Neural crest cell (in vitro differentiated cells): ENCODE data around the gene FBXO11. TPM values are rescaled to one million over a fixed set of nuclear protein-coding genes. Genes with fewer than 3 reads are reported as not detected.

Source experiments
- DNase-seq: peaks from one replicate; pipeline ENCODE4 v3.0.0; 2021; ENCODE audit warnings: low read depth, mixed read lengths, low spot score
- H3K27ac Mint-ChIP-seq: one replicate; pipeline ENCODE4 v1.8.0; 2021; ENCODE audit warnings: mild to moderate bottlenecking, mixed read lengths; ENCODE audit not compliant: unreplicated experiment
- H3K27me3 Mint-ChIP-seq: 2 replicates; pipeline ENCODE4 v1.8.0; 2021; ENCODE audit warnings: low read depth, mild to moderate bottlenecking, mixed read lengths
- H3K36me3 Mint-ChIP-seq: 2 replicates; pipeline ENCODE4 v1.8.0; 2021; ENCODE audit warnings: low read depth, mild to moderate bottlenecking, mixed read lengths
- H3K4me1 Mint-ChIP-seq: 2 replicates; pipeline ENCODE4 v1.8.0; 2021; ENCODE audit warnings: mixed read lengths
- H3K4me3 Mint-ChIP-seq: one replicate; pipeline ENCODE4 v1.8.0; 2021; ENCODE audit warnings: mild to moderate bottlenecking, mixed read lengths
- H3K9me3 Mint-ChIP-seq: 2 replicates; pipeline ENCODE4 v1.8.0; 2021; ENCODE audit warnings: mixed read lengths
- total RNA-seq: library from RNA; stranded (reverse); gene quantifications from 2 replicates; pipeline ENCODE4 v1.2.1, GENCODE V29; 2021
- TF ChIP-seq, protein P1 (sequence below): fragments of 200-600 bp; sonication (generic); conservative IDR thresholded peaks from 2 replicates; pipeline ENCODE4 v1.5.0; 2021; ENCODE audit warnings: antibody characterized with exemption, mild to moderate bottlenecking

FBXO11 gene
- total RNA-seq, 1 donor from 2014 or later = 86.3 TPM

DNA sequence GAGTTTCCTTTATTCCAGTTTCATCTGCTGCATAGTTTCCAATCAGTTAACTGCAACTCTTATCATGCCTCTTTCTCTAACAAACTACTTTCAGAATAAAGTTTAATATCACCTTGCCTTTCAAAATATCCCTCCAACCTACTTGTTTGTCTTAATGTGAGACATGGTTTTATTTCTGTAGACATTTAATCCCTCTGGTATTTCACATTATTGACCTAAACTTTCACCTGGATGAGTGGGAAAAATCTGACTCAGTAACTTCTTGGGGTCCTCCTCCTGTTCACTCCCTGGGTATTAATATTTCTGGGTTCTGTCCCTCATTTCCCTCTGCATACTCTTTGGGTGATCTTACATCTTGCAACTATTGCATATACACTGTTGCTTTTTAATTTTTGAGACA lies 95.4 kb downstream of the FBXO11 start:
- Mint-ChIP-seq H3K36me3 (peaks cover 41% of the 10 kb centered on the region), H3K9me3 (peaks cover 2% of the 10 kb centered on the region), H3K4me1 (no peaks in the 10 kb centered on the region), H3K27ac (no peak overlapping the region), H3K4me3 (no peak overlapping the region), H3K27me3 (peaks cover 5% of the 10 kb centered on the region)
- TF ChIP-seq, protein P1, sequence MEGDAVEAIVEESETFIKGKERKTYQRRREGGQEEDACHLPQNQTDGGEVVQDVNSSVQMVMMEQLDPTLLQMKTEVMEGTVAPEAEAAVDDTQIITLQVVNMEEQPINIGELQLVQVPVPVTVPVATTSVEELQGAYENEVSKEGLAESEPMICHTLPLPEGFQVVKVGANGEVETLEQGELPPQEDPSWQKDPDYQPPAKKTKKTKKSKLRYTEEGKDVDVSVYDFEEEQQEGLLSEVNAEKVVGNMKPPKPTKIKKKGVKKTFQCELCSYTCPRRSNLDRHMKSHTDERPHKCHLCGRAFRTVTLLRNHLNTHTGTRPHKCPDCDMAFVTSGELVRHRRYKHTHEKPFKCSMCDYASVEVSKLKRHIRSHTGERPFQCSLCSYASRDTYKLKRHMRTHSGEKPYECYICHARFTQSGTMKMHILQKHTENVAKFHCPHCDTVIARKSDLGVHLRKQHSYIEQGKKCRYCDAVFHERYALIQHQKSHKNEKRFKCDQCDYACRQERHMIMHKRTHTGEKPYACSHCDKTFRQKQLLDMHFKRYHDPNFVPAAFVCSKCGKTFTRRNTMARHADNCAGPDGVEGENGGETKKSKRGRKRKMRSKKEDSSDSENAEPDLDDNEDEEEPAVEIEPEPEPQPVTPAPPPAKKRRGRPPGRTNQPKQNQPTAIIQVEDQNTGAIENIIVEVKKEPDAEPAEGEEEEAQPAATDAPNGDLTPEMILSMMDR = no peak
- DNase-seq = no peak

DNA sequence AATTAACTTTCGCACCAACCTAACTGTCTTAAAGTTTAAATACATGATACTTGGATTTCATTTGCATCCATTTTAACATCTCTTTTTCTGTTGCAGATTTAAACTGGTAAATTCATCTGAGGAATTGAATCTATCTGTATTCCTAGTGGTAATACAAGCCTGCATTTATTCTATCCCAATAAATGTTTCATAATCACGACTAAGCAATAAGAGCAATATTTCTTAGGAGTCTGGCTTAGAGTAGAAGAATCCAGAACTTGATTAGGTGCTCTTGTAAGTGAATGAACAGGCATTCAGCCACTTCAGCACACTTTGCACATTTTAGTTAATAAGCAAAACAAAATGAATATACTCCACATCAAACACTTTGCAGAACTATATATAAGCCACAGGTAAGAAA lies 96.4 kb downstream of the FBXO11 start:
- DNase-seq = no peak
- Mint-ChIP-seq H3K27me3 (peaks cover 5% of the 10 kb centered on the region), H3K36me3 (peaks cover 38% of the 10 kb centered on the region), H3K4me3 (no peak overlapping the region), H3K4me1 (no peaks in the 10 kb centered on the region), H3K9me3 (peaks cover 2% of the 10 kb centered on the region), H3K27ac (no peak overlapping the region)
- TF ChIP-seq, protein P1 = no peak

DNA sequence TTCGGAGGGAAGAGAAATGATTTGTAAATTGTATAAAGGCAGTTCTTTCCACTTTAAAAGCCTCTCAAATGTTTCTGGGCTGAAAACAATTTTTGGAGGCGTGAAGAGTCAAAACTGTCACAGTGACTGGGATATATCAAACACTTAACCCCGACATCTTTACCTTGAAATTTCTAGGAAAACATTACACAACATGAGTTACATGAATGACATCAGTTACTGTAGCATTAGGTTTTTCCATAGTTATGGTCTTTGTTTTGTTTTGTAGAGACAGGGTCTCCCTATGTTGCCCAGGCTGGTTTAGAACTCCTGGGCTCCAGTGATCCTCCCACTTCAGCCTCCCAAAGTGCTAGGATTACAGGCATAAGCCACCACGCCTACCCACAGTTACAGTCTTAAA lies 97.7 kb downstream of the FBXO11 start:
- Mint-ChIP-seq H3K36me3 (peaks cover 39% of the 10 kb centered on the region), H3K27ac (no peak overlapping the region), H3K4me1 (no peaks in the 10 kb centered on the region)

GRCh38 chr2:47805850-47806249 lies 100.4 kb downstream of the FBXO11 start:
- Mint-ChIP-seq H3K36me3 (peaks cover 43% of the 10 kb centered on the region), H3K27me3 (peaks cover 2% of the 10 kb centered on the region), H3K4me3 (peak overlapping the region; percentile 19), H3K4me1 (no peaks in the 10 kb centered on the region), H3K27ac (no peak overlapping the region), H3K9me3 (peaks cover 5% of the 10 kb centered on the region)
- TF ChIP-seq, protein P1 = no peak
- DNase-seq = no peak

More for the DNA sequence above, 97.7 kb downstream of the FBXO11 start:
- TF ChIP-seq, protein P1 = no peak
- DNase-seq = no peak
- Mint-ChIP-seq H3K9me3 (no peaks in the 10 kb centered on the region), H3K27me3 (peaks cover 5% of the 10 kb centered on the region), H3K4me3 (no peak overlapping the region)

GRCh38 chr2:47803770-47804169 lies 102.5 kb downstream of the FBXO11 start:
- Mint-ChIP-seq H3K9me3 (peaks cover 5% of the 10 kb centered on the region), H3K36me3 (peaks cover 61% of the 10 kb centered on the region), H3K27me3 (peaks cover 2% of the 10 kb centered on the region), H3K27ac (no peak overlapping the region), H3K4me1 (no peaks in the 10 kb centered on the region), H3K4me3 (no peak overlapping the region)
- DNase-seq = no peak
- TF ChIP-seq, protein P1 = no peak

- no peak for DNase-seq
- TF ChIP-seq, protein P1 = no peak
- Mint-ChIP-seq H3K4me1 (no peaks in the 10 kb centered on the region), H3K4me3 (peak overlapping the region; percentile 4), H3K27me3 (peaks cover 2% of the 10 kb centered on the region), H3K36me3 (peaks cover 63% of the 10 kb centered on the region), H3K27ac (no peak overlapping the region), H3K9me3 (peaks cover 5% of the 10 kb centered on the region)
Measured at GRCh38 chr2:47803363-47803762, 102.9 kb downstream of the FBXO11 start.
